Loucy (cell line): Measurements from ENCODE around the gene GNA14.

Source experiments
- EZH2phosphoT487 ChIP-seq: fragments of 200-600 bp; IDR thresholded peaks from 2 replicates; pipeline ENCODE4 v1.6.1; 2018; ENCODE audit warnings: antibody characterized with exemption, mild to moderate bottlenecking, moderate library complexity, borderline replicate concordance
- TF ChIP-seq, protein P1 (sequence below): fragments of 200-600 bp; sonication (generic); conservative IDR thresholded peaks from 2 replicates; pipeline ENCODE4 v1.5.1; 2014; ENCODE audit warnings: mild to moderate bottlenecking, antibody characterized with exemption, low read length

DNA sequence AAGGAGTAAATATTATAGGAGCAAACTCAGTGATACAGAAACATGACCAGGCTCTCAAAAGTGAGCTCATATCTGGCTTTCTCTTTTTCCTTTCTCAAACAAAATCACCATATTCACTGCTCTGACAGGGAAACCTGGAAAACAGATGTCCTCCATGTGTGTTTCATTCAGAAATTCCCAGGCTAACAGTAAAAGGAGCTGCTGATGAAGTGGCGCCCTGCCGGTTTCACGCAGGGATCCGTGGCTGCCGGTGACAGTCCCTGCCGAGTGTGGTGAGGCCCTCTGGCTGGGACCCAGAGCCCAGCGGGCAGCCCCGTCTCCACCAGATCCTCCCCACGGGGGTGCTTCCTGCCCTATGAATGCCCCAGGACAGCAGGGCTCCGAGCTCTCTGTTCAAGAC, 208.1 kb downstream of the GNA14 start:
- TF ChIP-seq, protein P1, sequence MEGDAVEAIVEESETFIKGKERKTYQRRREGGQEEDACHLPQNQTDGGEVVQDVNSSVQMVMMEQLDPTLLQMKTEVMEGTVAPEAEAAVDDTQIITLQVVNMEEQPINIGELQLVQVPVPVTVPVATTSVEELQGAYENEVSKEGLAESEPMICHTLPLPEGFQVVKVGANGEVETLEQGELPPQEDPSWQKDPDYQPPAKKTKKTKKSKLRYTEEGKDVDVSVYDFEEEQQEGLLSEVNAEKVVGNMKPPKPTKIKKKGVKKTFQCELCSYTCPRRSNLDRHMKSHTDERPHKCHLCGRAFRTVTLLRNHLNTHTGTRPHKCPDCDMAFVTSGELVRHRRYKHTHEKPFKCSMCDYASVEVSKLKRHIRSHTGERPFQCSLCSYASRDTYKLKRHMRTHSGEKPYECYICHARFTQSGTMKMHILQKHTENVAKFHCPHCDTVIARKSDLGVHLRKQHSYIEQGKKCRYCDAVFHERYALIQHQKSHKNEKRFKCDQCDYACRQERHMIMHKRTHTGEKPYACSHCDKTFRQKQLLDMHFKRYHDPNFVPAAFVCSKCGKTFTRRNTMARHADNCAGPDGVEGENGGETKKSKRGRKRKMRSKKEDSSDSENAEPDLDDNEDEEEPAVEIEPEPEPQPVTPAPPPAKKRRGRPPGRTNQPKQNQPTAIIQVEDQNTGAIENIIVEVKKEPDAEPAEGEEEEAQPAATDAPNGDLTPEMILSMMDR: no peak
- TF ChIP-seq EZH2phosphoT487: no peak
